HCT116 (cell line): ENCODE measurements around the gene LZIC. TPM values are rescaled to one million over a fixed set of nuclear protein-coding genes. Genes with fewer than 3 reads are reported as not detected.
A peak's percentile ranks its signal among the peaks of the same experiment; 100 is the strongest.

Source experiments
- ATAC-seq: fragments of 200-7000 bp; cut with Tn5 transposase; 2 replicates; pipeline ENCODE4 v1.9.1; 2020; ENCODE audit warnings: mild to moderate bottlenecking, moderate library complexity
- BruUV-seq: library from RNA; stranded (reverse); fragments of 400-500 nt; replicated peaks from 2 replicates; lab custom pipeline; 2021; lab: Mats Ljungman, UMichigan
- CTCF ChIA-PET: fragments of 300-600 bp; sonication (Branson Sonifier 250); formaldehyde crosslinking; loops from one replicate; lab custom pipeline; 2021; ENCODE audit warnings: antibody characterized with exemption; lab: Charles Lee
- POLR2A ChIA-PET: fragments of 300-600, 350-600 bp; sonication (Branson Sonifier 250); formaldehyde crosslinking; loops from one replicate; lab custom pipeline; 2021; ENCODE audit warnings: antibody characterized with exemption; lab: Charles Lee
- RAD21 ChIA-PET, 2 experiments: fragments of 300-600 bp; sonication (Branson Sonifier 250); formaldehyde crosslinking; loops; one replicate each; lab custom pipeline; 2023; ENCODE audit warnings: low total read pairs in 2 of 2; ENCODE audit not compliant: uncharacterized antibody in 2 of 2, unreplicated experiment in 2 of 2, low non-redundant PET in 1 of 2; lab: Charles Lee
- DNase-seq: peaks from one replicate; pipeline ENCODE4 v3.0.0-alpha.2; 2010; ENCODE audit warnings: low read depth, low spot score
- H2AFZ ChIP-seq: fragments of 200-600 bp; shearing (Covaris generic), sonication (generic); 2 replicates; pipeline ENCODE4 v1.6.1; 2017; ENCODE audit warnings: low read depth, mixed run types, mixed read lengths, antibody characterized with exemption, low read length; ENCODE audit not compliant: poor library complexity, severe bottlenecking
- H3K27ac ChIP-seq: 2 replicates; pipeline ENCODE4 v1.5.1; 2012; ENCODE audit warnings: low read depth, low read length
- H3K27me3 ChIP-seq: fragments of 200-600 bp; sonication (generic); 2 replicates; pipeline ENCODE4 v1.6.1; 2016; ENCODE audit warnings: mixed run types, low read length, mixed read lengths; ENCODE audit not compliant: insufficient read depth
- H3K36me3 ChIP-seq, 2 experiments: fragments of 200-500 bp in 1 of 2; fragments of 200-600 bp in 1 of 2; sonication (Bioruptor generic) in 1 of 2; sonication (generic) in 1 of 2; 2 replicates each; pipeline versions ENCODE4 v1.5.1 to v1.6.1; 2014 to 2016; ENCODE audit warnings: low read length in 2 of 2, inconsistent platforms in 1 of 2, mixed read lengths in 1 of 2, mixed run types in 1 of 2; ENCODE audit not compliant: insufficient read depth in 2 of 2, control insufficient read depth in 1 of 2
- H3K4me1 ChIP-seq, 2 experiments: fragments of 200-600 bp in 1 of 2; sonication (generic) in 1 of 2; 2 replicates each; pipeline versions ENCODE4 v1.5.1 to v1.6.1; 2012 to 2017; ENCODE audit warnings: low read length in 2 of 2, inconsistent platforms in 1 of 2, mild to moderate bottlenecking in 1 of 2, mixed read lengths in 1 of 2, mixed run types in 1 of 2, moderate library complexity in 1 of 2; ENCODE audit not compliant: insufficient read depth in 2 of 2, control insufficient read depth in 1 of 2
- H3K4me2 ChIP-seq: fragments of 200-600 bp; sonication (generic); 2 replicates; pipeline ENCODE4 v1.6.1; 2017; ENCODE audit warnings: mixed run types, low read length, mixed read lengths
- H3K4me3 ChIP-seq, 2 experiments: fragments of 200-600 bp in 1 of 2; sonication (generic) in 1 of 2; replicated peaks in 1 of 2; 2 replicates each; pipeline ENCODE4 v1.5.1; 2011 to 2016; ENCODE audit warnings: low read length in 2 of 2, control low read depth in 1 of 2, low read depth in 1 of 2, mild to moderate bottlenecking in 1 of 2, mixed read lengths in 1 of 2, mixed run types in 1 of 2
- H3K79me2 ChIP-seq: fragments of 200-600 bp; sonication (generic); 2 replicates; pipeline ENCODE4 v1.6.1; 2017; ENCODE audit warnings: mild to moderate bottlenecking, mixed run types, low read length, moderate library complexity, mixed read lengths; ENCODE audit not compliant: insufficient read depth
- H3K9ac ChIP-seq: fragments of 200-600 bp; sonication (generic); 2 replicates; pipeline ENCODE4 v1.6.1; 2016; ENCODE audit warnings: low read length, mixed read lengths
- H3K9me2 ChIP-seq: fragments of 200-600 bp; sonication (generic), shearing (Covaris generic); 2 replicates; pipeline ENCODE4 v1.6.1; 2017; ENCODE audit warnings: mixed run types, mild to moderate bottlenecking, moderate library complexity; ENCODE audit not compliant: insufficient read depth
- H3K9me3 ChIP-seq, 2 experiments: fragments of 200-500 bp in 1 of 2; fragments of 200-600 bp in 1 of 2; sonication (Bioruptor generic) in 1 of 2; sonication (generic) in 1 of 2; 2 replicates each; pipeline ENCODE4 v1.6.1; 2014 to 2017; ENCODE audit warnings: low read length in 2 of 2, mixed read lengths in 2 of 2, inconsistent platforms in 1 of 2, low read depth in 1 of 2, mild to moderate bottlenecking in 1 of 2, mixed run types in 1 of 2, moderate library complexity in 1 of 2; ENCODE audit not compliant: control insufficient read depth in 1 of 2, insufficient read depth in 1 of 2
- H4K20me1 ChIP-seq: fragments of 200-600 bp; sonication (generic), shearing (Covaris generic); 2 replicates; pipeline ENCODE4 v1.6.1; 2017; ENCODE audit warnings: mixed run types, mild to moderate bottlenecking, moderate library complexity; ENCODE audit not compliant: insufficient read depth
- ATF3 ChIP-seq: IDR thresholded peaks from 2 replicates; pipeline ENCODE4 v1.6.1; 2012
- ELF1 ChIP-seq: IDR thresholded peaks from 2 replicates; pipeline ENCODE4 v1.6.1; 2012; ENCODE audit warnings: low read depth, borderline replicate concordance
- EZH2phosphoT487 ChIP-seq: fragments of 200-600 bp; IDR thresholded peaks from 2 replicates; pipeline ENCODE4 v1.6.1; 2018; ENCODE audit warnings: antibody characterized with exemption, borderline replicate concordance
- SIN3A ChIP-seq: IDR thresholded peaks from 2 replicates; pipeline ENCODE4 v1.6.1; 2012; ENCODE audit warnings: low read depth
- SRF ChIP-seq: IDR thresholded peaks from 2 replicates; pipeline ENCODE4 v1.6.1; 2012; ENCODE audit warnings: low read depth
- TCF7L2 ChIP-seq: IDR thresholded peaks from 2 replicates; pipeline ENCODE4 v1.7.0; 2011; ENCODE audit warnings: borderline replicate concordance, inconsistent platforms; ENCODE audit not compliant: insufficient read depth, insufficient read length; ENCODE audit errors: extremely low read depth
- ZFX ChIP-seq: fragments of 450-650 bp; IDR thresholded peaks from 2 replicates; pipeline ENCODE4 v1.6.1; 2017
- ZNF274 ChIP-seq: fragments of 200-500 bp; sonication (Bioruptor generic); IDR thresholded peaks from 2 replicates; pipeline ENCODE4 v1.6.1; 2014; ENCODE audit warnings: mild to moderate bottlenecking, low read depth, low read length, inconsistent platforms
- intact Hi-C: fragments of 100-400 bp; cut with micrococcal nuclease; formaldehyde crosslinking; loops from 2 replicates; pipeline ENCODE4 v1.10.0; 2022
- total RNA-seq: library from RNA; stranded (reverse); gene quantifications from one replicate; pipeline ENCODE4 v1.2.1, GENCODE V29; 2021; ENCODE audit not compliant: unreplicated experiment

Gene LZIC
- total RNA-seq, 1 experiment from 2014 or later = 26.6 TPM

DNA sequence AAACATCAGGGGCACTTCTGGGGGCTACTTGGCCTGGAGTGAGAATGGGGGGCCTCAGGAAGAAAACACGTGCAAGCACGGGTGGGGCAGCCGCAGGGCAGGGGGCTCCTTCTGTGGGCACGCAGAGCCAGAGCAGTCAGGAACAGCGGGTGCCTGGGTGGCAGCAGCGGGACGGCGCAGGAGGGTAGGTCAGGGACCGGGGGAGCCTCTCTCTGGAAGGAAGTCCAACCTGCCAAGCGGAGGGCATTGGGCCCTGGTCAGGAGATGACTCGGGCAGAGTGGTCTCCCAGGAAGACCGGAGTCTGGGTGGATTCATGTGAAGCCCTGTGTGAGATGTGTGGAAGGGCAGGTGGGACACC, 60.3 kb downstream of the LZIC start:
- DNase-seq = no peak
- ATAC-seq = no peak
- Histone ChIP-seq H3K27me3 (no peaks in the 10 kb centered on the region), H3K4me3 (no peak overlapping the region), H4K20me1 (no peaks in the 10 kb centered on the region), H3K9ac (no peak overlapping the region), H3K4me1 (peaks cover 19 to 42% of the 10 kb centered on the region in 2 experiments), H3K27ac (no peak overlapping the region), H3K79me2 (no peaks in the 10 kb centered on the region), H3K9me2 (no peaks in the 10 kb centered on the region), H3K4me2 (no peak overlapping the region), H3K9me3 (no peaks in the 10 kb centered on the region), H3K36me3 (no peaks in the 10 kb centered on the region), H2AFZ (no peak overlapping the region)
- TF ChIP-seq ZFX = no peak
- no peak for TF ChIP-seq ZNF274
- RAD21 ChIA-PET = no interaction called here
- CTCF ChIA-PET = no interaction called here
- POLR2A ChIA-PET = no interaction called here
- intact Hi-C loops = no loop called here
- no TSS peak for BruUV-seq

- H3K36me3 ChIP-seq = no peaks in the 10 kb centered on the region
Observed at GRCh38 chr1:9882296-9882944, 60.8 kb downstream of the LZIC start.

More at GRCh38 chr1:9882296-9882944, 60.8 kb downstream of the LZIC start:
- CTCF ChIA-PET = no interaction called here
- H3K4me2 ChIP-seq = peak overlapping the region; percentile 53
- POLR2A ChIA-PET = no interaction called here
- H3K9me2 ChIP-seq = no peaks in the 10 kb centered on the region
- H2AFZ ChIP-seq = no peak overlapping the region
- H3K79me2 ChIP-seq = no peaks in the 10 kb centered on the region
- ATAC-seq = no peak
- H3K4me1 ChIP-seq = peaks cover 24 to 47% of the 10 kb centered on the region in 2 experiments
- TF ChIP-seq ATF3 (no peak), SIN3A (no peak), EZH2phosphoT487 (no peak), TCF7L2 (no peak), SRF (no peak), ZFX (no peak), ELF1 (no peak)
- intact Hi-C loops = no loop called here
- no peak overlapping the region for H3K27ac ChIP-seq
- DNase-seq = no peak
- H3K4me3 ChIP-seq = no peak overlapping the region
- no peaks in the 10 kb centered on the region for H3K9me3 ChIP-seq
- peak overlapping the region; percentile 33; the same call in 1 of the 2 replicates for H3K9ac ChIP-seq
- no peaks in the 10 kb centered on the region for H4K20me1 ChIP-seq
- no TSS peak for BruUV-seq
- RAD21 ChIA-PET = no interaction called here
- no peaks in the 10 kb centered on the region for H3K27me3 ChIP-seq
